ENCODE data around the gene INIP. TPM values are rescaled to one million over a fixed set of nuclear protein-coding genes. Genes with fewer than 3 reads are reported as not detected.
"Not testable (repeated sequence)": the region's sequence is repeated elsewhere in the genome, so short reads cannot be mapped to it uniquely, and the experiment has no call there.

INIP gene
- total RNA-seq, 2 experiments from 2014 or later, result 23.2 to 34.4 TPM

DNA sequence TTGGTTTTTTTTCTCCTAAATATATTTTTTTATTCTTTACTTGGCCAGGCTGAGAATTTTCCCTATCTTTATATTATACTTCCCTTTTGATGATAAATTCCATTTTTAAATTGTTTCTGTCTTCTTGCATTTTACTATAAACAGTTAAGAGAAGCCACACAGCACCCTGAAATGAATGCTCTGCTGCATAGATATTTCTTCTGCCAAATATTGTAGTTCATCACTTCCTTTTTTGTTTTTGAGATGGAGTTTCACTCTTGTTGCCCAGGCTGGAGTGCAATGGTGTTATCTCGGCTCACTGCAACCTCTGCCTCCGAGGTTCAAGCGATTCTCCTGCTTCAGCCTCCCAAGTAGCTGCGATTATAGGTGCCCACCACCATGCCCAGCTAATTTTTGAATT is 8.5 kb upstream of the INIP start:
- no peak for DNase-seq (ENCODE audit: low spot score)

DNA sequence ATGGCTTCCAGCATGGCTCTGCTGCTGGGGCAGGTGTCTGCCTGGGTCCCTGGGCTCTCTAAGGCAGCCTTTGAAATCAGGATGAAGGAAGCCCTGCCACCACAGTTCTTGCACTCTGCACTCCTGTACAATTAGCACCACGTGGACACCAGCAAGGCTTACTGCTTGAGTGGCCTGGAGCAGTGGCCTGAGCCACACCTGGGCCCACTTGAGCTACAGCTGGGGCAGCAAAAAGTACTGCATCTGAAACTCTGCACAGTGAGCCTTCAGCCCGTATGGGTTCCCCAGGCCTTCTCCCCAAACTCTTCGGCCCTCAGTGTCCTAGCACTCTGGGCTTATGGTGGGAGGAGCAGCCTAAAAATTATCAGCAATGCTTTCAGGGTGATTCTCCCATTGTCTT is 8.0 kb upstream of the INIP start:
- ChIA-PET POLR2A (interaction anchor here (1.6 kb wide), 1 partner anchor 8 kb away, joined by 6 read pairs; the partner anchor contains the start of gene INIP), CTCF (ENCODE audit: unreplicated experiment) (no interaction called here)
- Histone ChIP-seq H3K9me2 (ENCODE audit: insufficient read depth, low read length) (no peaks in the 10 kb centered on the region), H2AFZ (ENCODE audit: low read length) (peak overlapping the region; percentile 77), H4K20me1 (ENCODE audit: insufficient read depth, low read length) (no peaks in the 10 kb centered on the region), H3K27ac (ENCODE audit: low read depth, low read length, poor library complexity, severe bottlenecking) (no peak overlapping the region), H3K9me3 (ENCODE audit: low read length) (no peaks in the 10 kb centered on the region), H3K36me3 (ENCODE audit: insufficient read depth, low read length) (no peaks in the 10 kb centered on the region), H3K4me2 (ENCODE audit: low read length) (0 out of 2 replicates have a peak overlapping the region, but pooled peaks have one; percentile 7), H3K79me2 (ENCODE audit: insufficient read depth, low read depth, low read length) (no peaks in the 10 kb centered on the region), H3K4me1 (ENCODE audit: insufficient read depth, low read length, poor library complexity, severe bottlenecking) (peaks cover 12% of the 10 kb centered on the region), H3K4me3 (ENCODE audit: low read depth, low read length, poor library complexity, severe bottlenecking) (no peak overlapping the region)
- intact Hi-C loops (cut with micrococcal nuclease; ENCODE audit: unreplicated experiment), result no loop called here
- DNase-seq (ENCODE audit: low spot score), result peak; percentile 58
- BruUV-seq (replicated peaks), result no TSS peak
- TF ChIP-seq EZH2phosphoT487 (IDR thresholded peaks at IDR 0.05; ENCODE audit: borderline replicate concordance, low read depth, low read length), result no peak
- TF ChIP-seq, protein P1, sequence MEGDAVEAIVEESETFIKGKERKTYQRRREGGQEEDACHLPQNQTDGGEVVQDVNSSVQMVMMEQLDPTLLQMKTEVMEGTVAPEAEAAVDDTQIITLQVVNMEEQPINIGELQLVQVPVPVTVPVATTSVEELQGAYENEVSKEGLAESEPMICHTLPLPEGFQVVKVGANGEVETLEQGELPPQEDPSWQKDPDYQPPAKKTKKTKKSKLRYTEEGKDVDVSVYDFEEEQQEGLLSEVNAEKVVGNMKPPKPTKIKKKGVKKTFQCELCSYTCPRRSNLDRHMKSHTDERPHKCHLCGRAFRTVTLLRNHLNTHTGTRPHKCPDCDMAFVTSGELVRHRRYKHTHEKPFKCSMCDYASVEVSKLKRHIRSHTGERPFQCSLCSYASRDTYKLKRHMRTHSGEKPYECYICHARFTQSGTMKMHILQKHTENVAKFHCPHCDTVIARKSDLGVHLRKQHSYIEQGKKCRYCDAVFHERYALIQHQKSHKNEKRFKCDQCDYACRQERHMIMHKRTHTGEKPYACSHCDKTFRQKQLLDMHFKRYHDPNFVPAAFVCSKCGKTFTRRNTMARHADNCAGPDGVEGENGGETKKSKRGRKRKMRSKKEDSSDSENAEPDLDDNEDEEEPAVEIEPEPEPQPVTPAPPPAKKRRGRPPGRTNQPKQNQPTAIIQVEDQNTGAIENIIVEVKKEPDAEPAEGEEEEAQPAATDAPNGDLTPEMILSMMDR (conservative IDR thresholded peaks at IDR 0.05; ENCODE audit: low read length), result no peak

More for the DNA sequence above, 8.5 kb upstream of the INIP start:
- Histone ChIP-seq H3K9me3 (ENCODE audit: low read length) (no peaks in the 10 kb centered on the region), H3K4me1 (ENCODE audit: insufficient read depth, low read length, poor library complexity, severe bottlenecking) (peaks cover 12% of the 10 kb centered on the region), H3K4me2 (ENCODE audit: low read length) (0 out of 2 replicates have a peak overlapping the region, but pooled peaks have one; percentile 7), H3K27ac (ENCODE audit: low read depth, low read length, poor library complexity, severe bottlenecking) (no peak overlapping the region), H3K79me2 (ENCODE audit: insufficient read depth, low read depth, low read length) (no peaks in the 10 kb centered on the region), H3K36me3 (ENCODE audit: insufficient read depth, low read length) (no peaks in the 10 kb centered on the region), H3K4me3 (ENCODE audit: low read depth, low read length, poor library complexity, severe bottlenecking) (no peak overlapping the region), H2AFZ (ENCODE audit: low read length) (peak overlapping the region; percentile 77), H4K20me1 (ENCODE audit: insufficient read depth, low read length) (no peaks in the 10 kb centered on the region), H3K9me2 (ENCODE audit: insufficient read depth, low read length) (no peaks in the 10 kb centered on the region)
- TF ChIP-seq EZH2phosphoT487 (IDR thresholded peaks at IDR 0.05; ENCODE audit: borderline replicate concordance, low read depth, low read length), result no peak
- TF ChIP-seq, protein P1 (conservative IDR thresholded peaks at IDR 0.05; ENCODE audit: low read length), result no peak
- ChIA-PET POLR2A (interaction anchor here (0.7 to 1.6 kb wide), 3 partner anchors 8 to 24 kb away, joined by 4 to 7 read pairs (median 6); partner anchors contain the start of genes INIP and SNX30), CTCF (ENCODE audit: unreplicated experiment) (no interaction called here)
- intact Hi-C loops (cut with micrococcal nuclease; ENCODE audit: unreplicated experiment), result no loop called here
- no TSS peak for BruUV-seq (replicated peaks)

DNA sequence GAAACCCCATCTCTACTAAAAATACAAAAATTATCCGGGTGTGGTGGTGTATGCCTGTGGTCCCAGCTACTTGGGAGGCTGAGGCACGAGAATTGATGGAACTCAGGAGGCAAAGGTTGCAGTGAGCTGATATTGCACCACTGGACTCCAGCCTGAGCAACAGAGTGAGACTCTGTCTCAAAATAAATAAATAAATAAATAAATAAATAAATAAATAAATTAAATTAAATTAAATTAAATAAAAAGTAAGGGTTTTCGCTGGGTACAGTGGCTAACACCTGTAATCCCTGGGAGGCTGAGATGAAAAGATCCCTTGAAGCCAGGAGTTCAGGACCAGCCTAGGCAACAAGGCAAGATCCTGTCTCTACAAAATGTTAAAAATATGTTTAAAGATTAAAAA is 4.8 kb upstream of the INIP start:
- H3K27ac ChIP-seq (ENCODE audit: low read depth, low read length, poor library complexity, severe bottlenecking); H2AFZ ChIP-seq (ENCODE audit: low read length); H4K20me1 ChIP-seq (ENCODE audit: insufficient read depth, low read length); H3K9me2 ChIP-seq (ENCODE audit: insufficient read depth, low read length); BruUV-seq (replicated peaks); DNase-seq (ENCODE audit: low spot score); H3K79me2 ChIP-seq (ENCODE audit: insufficient read depth, low read depth, low read length); H3K4me3 ChIP-seq (ENCODE audit: low read depth, low read length, poor library complexity, severe bottlenecking); H3K36me3 ChIP-seq (ENCODE audit: insufficient read depth, low read length); CTCF ChIA-PET (ENCODE audit: unreplicated experiment); intact Hi-C loops (cut with micrococcal nuclease; ENCODE audit: unreplicated experiment); H3K4me2 ChIP-seq (ENCODE audit: low read length); H3K9me3 ChIP-seq (ENCODE audit: low read length): not testable (repeated sequence)
- peaks cover 19% of the 10 kb centered on the region for H3K4me1 ChIP-seq (ENCODE audit: insufficient read depth, low read length, poor library complexity, severe bottlenecking)
- POLR2A ChIA-PET, result interaction anchor here (0.7 to 1.8 kb wide), 2 partner anchors 11 to 131 kb away, joined by 3 to 7 read pairs; no protein-coding TSS in a partner anchor
